HEK293 (cell line): ENCODE measurements around the gene DHX16.

Experiments
- CTCF ChIA-PET: fragments of 350-600 bp; formaldehyde crosslinking; extraction: SDS; loops from one replicate; lab custom pipeline; 2021; ENCODE audit warnings: antibody characterized with exemption; lab: Yijun Ruan, JAX
- POLR2A ChIA-PET: fragments of 300-600 bp; formaldehyde crosslinking; extraction: SDS; loops from one replicate; lab custom pipeline; 2020; ENCODE audit warnings: antibody characterized with exemption, inconsistent platforms; lab: Yijun Ruan, JAX
- H3K27ac ChIP-seq: fragments of 200-500 bp; sonication (Bioruptor generic); 2 replicates; pipeline ENCODE4 v1.5.1; 2014; ENCODE audit warnings: low read depth, low read length, control low read depth, inconsistent platforms; ENCODE audit errors: extremely low read depth
- H3K36me3 ChIP-seq, 2 experiments: fragments of 200-500 bp in 1 of 2; sonication (Bioruptor generic) in 1 of 2; 1 replicate in 1 of 2; 2 replicates in 1 of 2; pipeline ENCODE4 v1.5.1; 2014 to 2017; ENCODE audit warnings: inconsistent platforms in 2 of 2, low read length in 2 of 2; ENCODE audit not compliant: control insufficient read depth in 2 of 2, insufficient read depth in 1 of 2
- H3K4me1 ChIP-seq: fragments of 200-500 bp; sonication (Bioruptor generic); 2 replicates; pipeline ENCODE4 v1.5.1; 2014; ENCODE audit warnings: mild to moderate bottlenecking, low read length, inconsistent platforms; ENCODE audit not compliant: control insufficient read depth, insufficient read depth
- H3K4me3 ChIP-seq: 2 replicates; pipeline ENCODE4 v1.5.1; 2011; ENCODE audit warnings: low read depth, mild to moderate bottlenecking, control low read depth, low read length, moderate library complexity
- H3K9me3 ChIP-seq: fragments of 200-500 bp; sonication (Bioruptor generic); 2 replicates; pipeline ENCODE4 v1.5.1; 2014; ENCODE audit warnings: low read depth, low read length, inconsistent platforms; ENCODE audit not compliant: control insufficient read depth, insufficient read depth
- GLIS2 ChIP-seq: fragments of 450-650 bp; formaldehyde crosslinking; IDR thresholded peaks from 2 replicates; pipeline ENCODE4 v1.5.1; 2016; ENCODE audit warnings: missing biosample characterization, missing genetic modification characterization
- HOXD13 ChIP-seq: sonication (generic); formaldehyde crosslinking; IDR thresholded peaks from 2 replicates; pipeline ENCODE4 v1.8.0; 2022; ENCODE audit warnings: missing genetic modification reagents, borderline replicate concordance
- IKZF3 ChIP-seq: fragments of 450-650 bp; IDR thresholded peaks from 2 replicates; pipeline ENCODE4 v1.5.0; 2018; ENCODE audit warnings: missing biosample characterization, mild to moderate bottlenecking, missing genetic modification characterization, moderate library complexity
- INSM2 ChIP-seq: fragments of 450-650 bp; formaldehyde crosslinking; IDR thresholded peaks from 2 replicates; pipeline ENCODE4 v1.5.1; 2016; ENCODE audit warnings: missing biosample characterization, missing genetic modification characterization
- KLF17 ChIP-seq: fragments of 450-650 bp; formaldehyde crosslinking; IDR thresholded peaks from 2 replicates; pipeline ENCODE4 v1.5.1; 2016; ENCODE audit warnings: missing biosample characterization, missing genetic modification characterization
- PRDM10 ChIP-seq: fragments of 450-650 bp; formaldehyde crosslinking; IDR thresholded peaks from 2 replicates; pipeline ENCODE4 v1.5.1; 2016; ENCODE audit warnings: missing biosample characterization, missing genetic modification characterization
- ZBTB17 ChIP-seq: fragments of 450-650 bp; formaldehyde crosslinking; IDR thresholded peaks from 2 replicates; pipeline ENCODE4 v1.5.1; 2016; ENCODE audit warnings: missing biosample characterization, missing genetic modification characterization
- ZBTB44 ChIP-seq: fragments of 450-650 bp; IDR thresholded peaks from 2 replicates; pipeline ENCODE4 v1.5.1; 2018; ENCODE audit warnings: missing biosample characterization, mild to moderate bottlenecking, missing genetic modification characterization
- ZBTB48 ChIP-seq: fragments of 450-650 bp; formaldehyde crosslinking; IDR thresholded peaks from 2 replicates; pipeline ENCODE4 v1.5.1; 2016; ENCODE audit warnings: missing biosample characterization, missing genetic modification characterization
- ZNF10 ChIP-seq: fragments of 450-650 bp; formaldehyde crosslinking; IDR thresholded peaks from 2 replicates; pipeline ENCODE4 v1.5.1; 2017; ENCODE audit warnings: missing biosample characterization, missing genetic modification characterization
- ZNF16 ChIP-seq: fragments of 450-650 bp; formaldehyde crosslinking; IDR thresholded peaks from 2 replicates; pipeline ENCODE4 v1.5.1; 2016; ENCODE audit warnings: low read depth, missing biosample characterization, missing genetic modification characterization
- ZNF175 ChIP-seq: fragments of 450-650 bp; formaldehyde crosslinking; IDR thresholded peaks from 2 replicates; pipeline ENCODE4 v1.5.1; 2016; ENCODE audit warnings: missing biosample characterization, missing genetic modification characterization
- ZNF184 ChIP-seq: fragments of 450-650 bp; IDR thresholded peaks from 2 replicates; pipeline ENCODE4 v1.5.1; 2018; ENCODE audit warnings: missing biosample characterization, mild to moderate bottlenecking, missing genetic modification characterization
- ZNF248 ChIP-seq: fragments of 450-650 bp; formaldehyde crosslinking; IDR thresholded peaks from 2 replicates; pipeline ENCODE4 v1.5.1; 2017; ENCODE audit warnings: missing biosample characterization, missing genetic modification characterization
- ZNF391 ChIP-seq: fragments of 450-650 bp; formaldehyde crosslinking; IDR thresholded peaks from 2 replicates; pipeline ENCODE4 v1.5.1; 2016; ENCODE audit warnings: low read depth, missing biosample characterization, missing genetic modification characterization, borderline replicate concordance
- ZNF423 ChIP-seq: fragments of 450-650 bp; formaldehyde crosslinking; IDR thresholded peaks from 2 replicates; pipeline ENCODE4 v1.5.1; 2016; ENCODE audit warnings: missing biosample characterization, missing genetic modification characterization
- ZNF529 ChIP-seq: fragments of 450-650 bp; formaldehyde crosslinking; IDR thresholded peaks from 2 replicates; pipeline ENCODE4 v1.5.1; 2017; ENCODE audit warnings: missing genetic modification characterization, missing biosample characterization; ENCODE audit not compliant: insufficient replicate concordance
- ZNF530 ChIP-seq: fragments of 450-650 bp; formaldehyde crosslinking; IDR thresholded peaks from 2 replicates; pipeline ENCODE4 v1.5.1; 2016; ENCODE audit warnings: low read depth, missing biosample characterization, missing genetic modification characterization
- ZNF555 ChIP-seq: fragments of 450-650 bp; formaldehyde crosslinking; conservative IDR thresholded peaks from 2 replicates; pipeline ENCODE4 v1.5.1; 2017; ENCODE audit warnings: missing biosample characterization, mild to moderate bottlenecking, missing genetic modification characterization, inconsistent platforms
- ZNF621 ChIP-seq: fragments of 450-650 bp; formaldehyde crosslinking; IDR thresholded peaks from 2 replicates; pipeline ENCODE4 v1.5.1; 2017; ENCODE audit warnings: missing biosample characterization, missing genetic modification characterization
- ZNF660 ChIP-seq: fragments of 450-650 bp; IDR thresholded peaks from 2 replicates; pipeline ENCODE4 v1.5.1; 2018; ENCODE audit warnings: missing biosample characterization, mild to moderate bottlenecking, missing genetic modification characterization
- ZNF837 ChIP-seq: fragments of 450-650 bp; formaldehyde crosslinking; IDR thresholded peaks from 2 replicates; pipeline ENCODE4 v1.5.1; 2016; ENCODE audit warnings: missing biosample characterization, missing genetic modification characterization
- TF ChIP-seq, protein P1 (sequence below): fragments of 450-650 bp; formaldehyde crosslinking; IDR thresholded peaks from 2 replicates; pipeline ENCODE4 v1.5.1; 2016; ENCODE audit warnings: missing biosample characterization, missing genetic modification characterization
- TF ChIP-seq, protein P2 (sequence below): fragments of 450-650 bp; formaldehyde crosslinking; IDR thresholded peaks from 2 replicates; pipeline ENCODE4 v1.5.1; 2016; ENCODE audit warnings: missing biosample characterization, missing genetic modification characterization
- TF ChIP-seq, protein P3 (sequence below): fragments of 450-650 bp; formaldehyde crosslinking; IDR thresholded peaks from 2 replicates; pipeline ENCODE4 v1.5.1; 2016; ENCODE audit warnings: missing biosample characterization, missing genetic modification characterization

The DHX16 gene

GRCh38 chr6:30707281-30707850 lies 34.6 kb upstream of the DHX16 start (continued):
- TF ChIP-seq KLF17 (no peak), ZNF423 (peak; percentile 65; the same call in 1 of the 2 replicates), ZNF248 (tag by site-specific recombination) (no peak), IKZF3 (tag by site-specific recombination) (0 out of 2 replicates have a peak, but pooled peaks have one; percentile 18), ZNF555 (tag by site-specific recombination) (no peak), HOXD13 (no peak), ZNF621 (tag by site-specific recombination) (no peak), ZBTB17 (tag by site-specific recombination) (peak; percentile 84), ZNF660 (tag by site-specific recombination) (peak; percentile 95), INSM2 (tag by site-specific recombination) (no peak), ZNF175 (tag by site-specific recombination) (no peak), ZNF16 (no peak), ZNF391 (tag by site-specific recombination) (no peak), ZNF184 (tag by site-specific recombination) (no peak), ZNF837 (tag by site-specific recombination) (no peak), ZNF529 (tag by site-specific recombination) (no peak)
- TF ChIP-seq, protein P1, sequence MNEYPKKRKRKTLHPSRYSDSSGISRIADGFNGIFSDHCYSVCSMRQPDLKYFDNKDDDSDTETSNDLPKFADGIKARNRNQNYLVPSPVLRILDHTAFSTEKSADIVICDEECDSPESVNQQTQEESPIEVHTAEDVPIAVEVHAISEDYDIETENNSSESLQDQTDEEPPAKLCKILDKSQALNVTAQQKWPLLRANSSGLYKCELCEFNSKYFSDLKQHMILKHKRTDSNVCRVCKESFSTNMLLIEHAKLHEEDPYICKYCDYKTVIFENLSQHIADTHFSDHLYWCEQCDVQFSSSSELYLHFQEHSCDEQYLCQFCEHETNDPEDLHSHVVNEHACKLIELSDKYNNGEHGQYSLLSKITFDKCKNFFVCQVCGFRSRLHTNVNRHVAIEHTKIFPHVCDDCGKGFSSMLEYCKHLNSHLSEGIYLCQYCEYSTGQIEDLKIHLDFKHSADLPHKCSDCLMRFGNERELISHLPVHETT (tag by site-specific recombination): no peak; the same call in 1 of the 2 replicates
- TF ChIP-seq, protein P2, sequence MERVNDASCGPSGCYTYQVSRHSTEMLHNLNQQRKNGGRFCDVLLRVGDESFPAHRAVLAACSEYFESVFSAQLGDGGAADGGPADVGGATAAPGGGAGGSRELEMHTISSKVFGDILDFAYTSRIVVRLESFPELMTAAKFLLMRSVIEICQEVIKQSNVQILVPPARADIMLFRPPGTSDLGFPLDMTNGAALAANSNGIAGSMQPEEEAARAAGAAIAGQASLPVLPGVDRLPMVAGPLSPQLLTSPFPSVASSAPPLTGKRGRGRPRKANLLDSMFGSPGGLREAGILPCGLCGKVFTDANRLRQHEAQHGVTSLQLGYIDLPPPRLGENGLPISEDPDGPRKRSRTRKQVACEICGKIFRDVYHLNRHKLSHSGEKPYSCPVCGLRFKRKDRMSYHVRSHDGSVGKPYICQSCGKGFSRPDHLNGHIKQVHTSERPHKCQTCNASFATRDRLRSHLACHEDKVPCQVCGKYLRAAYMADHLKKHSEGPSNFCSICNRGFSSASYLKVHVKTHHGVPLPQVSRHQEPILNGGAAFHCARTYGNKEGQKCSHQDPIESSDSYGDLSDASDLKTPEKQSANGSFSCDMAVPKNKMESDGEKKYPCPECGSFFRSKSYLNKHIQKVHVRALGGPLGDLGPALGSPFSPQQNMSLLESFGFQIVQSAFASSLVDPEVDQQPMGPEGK (tag by site-specific recombination): peak; percentile 43
- TF ChIP-seq, protein P3, sequence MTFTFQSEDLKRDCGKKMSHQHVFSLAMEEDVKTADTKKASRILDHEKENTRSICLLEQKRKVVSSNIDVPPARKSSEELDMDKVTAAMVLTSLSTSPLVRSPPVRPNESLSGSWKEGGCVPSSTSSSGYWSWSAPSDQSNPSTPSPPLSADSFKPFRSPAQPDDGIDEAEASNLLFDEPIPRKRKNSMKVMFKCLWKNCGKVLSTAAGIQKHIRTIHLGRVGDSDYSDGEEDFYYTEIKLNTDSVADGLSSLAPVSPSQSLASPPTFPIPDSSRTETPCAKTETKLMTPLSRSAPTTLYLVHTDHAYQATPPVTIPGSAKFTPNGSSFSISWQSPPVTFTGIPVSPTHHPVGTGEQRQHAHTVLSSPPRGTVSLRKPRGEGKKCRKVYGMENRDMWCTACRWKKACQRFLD (tag by site-specific recombination): no peak
- TF ChIP-seq, all 188 proteins: peak for 29

- Histone ChIP-seq H3K36me3 (peaks cover 64 to 85% of the 10 kb centered on the region in 2 experiments), H3K4me3 (no peak overlapping the region), H3K9me3 (no peaks in the 10 kb centered on the region), H3K4me1 (peaks cover 17% of the 10 kb centered on the region), H3K27ac (no peak overlapping the region)
- ChIA-PET CTCF (interaction anchor here (1.0 to 1.2 kb wide), 2 partner anchors 17 to 27 kb away, joined by 4 to 12 read pairs; no protein-coding TSS in a partner anchor), POLR2A (interaction anchor here (0.7 to 3.3 kb wide), 5 partner anchors 10 to 90 kb away, joined by 3 to 36 read pairs (median 15); partner anchors contain the start of genes MDC1 and NRM)
- no peak for TF ChIP-seq ZNF10
- no peak for TF ChIP-seq ZNF530 (tag by site-specific recombination)
- no peak for TF ChIP-seq PRDM10
- TF ChIP-seq ZBTB44 (tag by site-specific recombination): no peak
- no peak for TF ChIP-seq GLIS2 (tag by site-specific recombination)
- TF ChIP-seq ZBTB48 (tag by site-specific recombination): no peak
Observed at GRCh38 chr6:30705620-30706019, 32.8 kb upstream of the DHX16 start.
